Cardiac atrium fibroblast (primary cell): ENCODE data around the gene LIN7A. TPM values are rescaled to one million over a fixed set of nuclear protein-coding genes. Genes with fewer than 3 reads are reported as not detected.

Experiments used
- total RNA-seq: library from RNA; depleted of rRNA; stranded (reverse); fragments of >200 nt; gene quantifications from 2 replicates; pipeline ENCODE4 v1.2.3, GENCODE V29; 2015

Gene LIN7A, protein sequence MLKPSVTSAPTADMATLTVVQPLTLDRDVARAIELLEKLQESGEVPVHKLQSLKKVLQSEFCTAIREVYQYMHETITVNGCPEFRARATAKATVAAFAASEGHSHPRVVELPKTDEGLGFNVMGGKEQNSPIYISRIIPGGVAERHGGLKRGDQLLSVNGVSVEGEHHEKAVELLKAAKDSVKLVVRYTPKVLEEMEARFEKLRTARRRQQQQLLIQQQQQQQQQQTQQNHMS
- total RNA-seq = 5.3 and 12.1 TPM in 2 replicates

DNA sequence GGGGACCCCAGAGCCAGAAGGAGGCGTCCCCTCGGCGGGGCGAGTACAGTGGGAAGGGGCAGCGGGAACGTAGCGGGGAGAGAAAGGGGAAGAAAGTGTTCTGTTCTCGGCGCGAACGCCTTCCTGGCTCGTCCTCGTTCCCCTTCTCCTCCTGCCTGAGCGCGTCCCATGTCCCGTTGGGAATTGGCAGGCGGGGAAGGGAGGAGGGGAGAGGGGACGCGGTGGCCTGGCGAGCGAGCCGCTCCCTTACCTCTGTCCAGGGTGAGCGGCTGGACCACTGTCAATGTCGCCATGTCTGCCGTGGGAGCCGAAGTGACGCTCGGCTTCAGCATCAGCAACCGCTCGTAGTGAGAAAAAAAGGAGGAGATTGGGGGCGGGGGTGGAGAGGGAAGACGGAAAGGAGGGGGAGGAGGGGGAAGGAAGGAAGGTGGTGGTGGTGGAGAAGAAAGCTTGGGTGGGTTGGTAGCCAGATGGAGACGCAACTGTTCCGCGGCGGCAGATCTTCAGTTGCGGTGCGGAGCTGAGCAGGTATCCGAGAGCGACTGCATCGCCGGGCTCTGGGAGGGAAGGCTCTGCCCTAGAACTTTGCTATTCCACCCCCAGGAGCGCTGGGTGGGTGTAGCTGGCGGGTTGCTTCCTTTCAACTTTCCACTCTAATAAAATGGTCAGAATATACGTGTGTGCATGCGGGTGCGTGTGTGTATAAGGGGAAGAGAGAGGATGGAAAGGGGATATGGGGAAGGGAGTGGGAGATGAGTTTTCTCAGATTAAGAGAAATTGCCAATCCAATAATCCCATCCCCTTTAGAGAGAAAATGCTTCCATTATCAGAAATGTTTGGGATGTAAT lies at the start of gene LIN7A:
TSS of gene LIN7A (minus strand) at position 544 of the 848 bp plus-strand sequence. CDS start at position 332, 212 bp downstream.

Other genes starting within 250 kb of the LIN7A start
- gene MYF6, start 230.3 kb downstream of the LIN7A start, total RNA-seq = not detected in 2 replicates
- gene MYF5, start 221.0 kb downstream of the LIN7A start, total RNA-seq = not detected in 2 replicates
- gene ACSS3, start 140.1 kb upstream of the LIN7A start, total RNA-seq = 4.2 and 6.5 TPM in 2 replicates